D721Med (cell line): ENCODE results near the gene MAEL.

Experiments used
- DNase-seq: peaks from one replicate; pipeline ENCODE4 v3.0.0; 2011; ENCODE audit warnings: low spot score; ENCODE audit not compliant: insufficient read length
- FAIRE-seq: peaks from 2 replicates; lab custom pipeline; 2011; peaks lifted over from hg19 to GRCh38; lab: Jason Lieb, UNC
- TF ChIP-seq, protein P1 (sequence below): IDR thresholded peaks from 2 replicates; pipeline ENCODE4 v1.5.1; 2012; ENCODE audit warnings: mild to moderate bottlenecking, control low read depth; ENCODE audit not compliant: insufficient read depth; ENCODE audit errors: missing control alignments

MAEL gene

GRCh38 chr1:167054946-167055630, 66.0 kb downstream of the MAEL start:
- no peak for FAIRE-seq
- TF ChIP-seq, protein P1, sequence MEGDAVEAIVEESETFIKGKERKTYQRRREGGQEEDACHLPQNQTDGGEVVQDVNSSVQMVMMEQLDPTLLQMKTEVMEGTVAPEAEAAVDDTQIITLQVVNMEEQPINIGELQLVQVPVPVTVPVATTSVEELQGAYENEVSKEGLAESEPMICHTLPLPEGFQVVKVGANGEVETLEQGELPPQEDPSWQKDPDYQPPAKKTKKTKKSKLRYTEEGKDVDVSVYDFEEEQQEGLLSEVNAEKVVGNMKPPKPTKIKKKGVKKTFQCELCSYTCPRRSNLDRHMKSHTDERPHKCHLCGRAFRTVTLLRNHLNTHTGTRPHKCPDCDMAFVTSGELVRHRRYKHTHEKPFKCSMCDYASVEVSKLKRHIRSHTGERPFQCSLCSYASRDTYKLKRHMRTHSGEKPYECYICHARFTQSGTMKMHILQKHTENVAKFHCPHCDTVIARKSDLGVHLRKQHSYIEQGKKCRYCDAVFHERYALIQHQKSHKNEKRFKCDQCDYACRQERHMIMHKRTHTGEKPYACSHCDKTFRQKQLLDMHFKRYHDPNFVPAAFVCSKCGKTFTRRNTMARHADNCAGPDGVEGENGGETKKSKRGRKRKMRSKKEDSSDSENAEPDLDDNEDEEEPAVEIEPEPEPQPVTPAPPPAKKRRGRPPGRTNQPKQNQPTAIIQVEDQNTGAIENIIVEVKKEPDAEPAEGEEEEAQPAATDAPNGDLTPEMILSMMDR: no peak
- DNase-seq: no peak

DNA sequence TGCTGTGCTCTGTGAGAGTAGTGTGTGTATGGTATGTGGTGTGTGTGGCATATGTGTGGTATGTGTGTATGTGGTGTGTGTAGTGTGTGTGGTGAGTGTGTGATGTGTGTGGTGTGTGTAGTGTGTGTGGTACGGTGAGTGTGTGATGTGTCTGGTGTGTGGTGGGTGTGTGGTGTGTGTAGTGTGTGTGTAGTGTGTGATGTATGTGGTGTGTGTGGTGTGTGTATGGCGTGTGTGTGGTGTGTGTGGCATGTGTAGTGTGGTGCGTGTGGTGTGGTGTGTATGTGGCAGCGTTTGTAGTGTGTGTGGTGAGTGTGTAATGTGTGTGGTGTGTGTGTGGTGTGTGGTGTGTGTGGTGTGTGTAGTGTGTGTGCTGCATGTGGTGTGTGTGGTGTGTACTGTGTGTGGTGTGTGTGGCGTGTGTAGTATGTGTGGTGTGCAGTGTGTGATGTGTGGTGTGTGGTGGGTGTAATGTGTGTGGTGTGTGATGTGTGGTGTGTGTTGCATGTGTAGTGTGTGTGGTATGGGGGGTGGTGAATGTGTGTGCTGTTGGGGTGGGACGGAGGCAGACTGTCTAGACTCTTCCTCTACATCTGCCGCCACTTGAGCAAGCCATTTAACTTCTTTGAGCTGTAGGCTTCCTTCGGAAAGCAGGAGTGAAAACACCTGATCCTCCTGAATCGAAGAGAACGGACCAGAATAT, 67.6 kb downstream of the MAEL start:
- FAIRE-seq (no peak), DNase-seq (no peak)
- TF ChIP-seq, protein P1: no peak

DNA sequence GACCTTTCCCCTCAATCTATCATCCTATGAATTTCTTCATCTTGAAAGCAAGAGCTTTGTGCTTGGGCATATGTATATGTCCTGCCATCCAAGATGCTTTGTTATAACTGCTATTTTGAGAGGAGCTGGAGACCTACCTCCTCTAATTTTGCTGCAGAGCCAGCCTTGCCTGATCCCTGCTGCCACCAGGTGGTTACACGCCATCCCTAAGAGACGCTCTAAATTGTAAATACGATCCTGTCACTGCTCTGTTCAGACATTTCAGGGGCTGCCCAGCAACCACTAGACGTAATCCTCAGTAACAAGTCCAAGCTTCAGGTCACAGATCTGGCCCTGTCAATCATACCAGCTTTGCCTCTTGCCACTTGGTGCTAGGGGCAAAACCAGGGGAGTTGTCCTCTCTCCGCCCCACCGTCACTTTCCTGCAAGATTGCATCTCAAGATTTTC, 68.2 kb downstream of the MAEL start:
- TF ChIP-seq, protein P1: peak; percentile 92
- FAIRE-seq (no peak), DNase-seq (no peak)

GRCh38 chr1:167059045-167059808, 70.1 kb downstream of the MAEL start:
- FAIRE-seq: peak; percentile 53
- DNase-seq: peak; percentile 67
- TF ChIP-seq, protein P1: peak; percentile 99

DNA sequence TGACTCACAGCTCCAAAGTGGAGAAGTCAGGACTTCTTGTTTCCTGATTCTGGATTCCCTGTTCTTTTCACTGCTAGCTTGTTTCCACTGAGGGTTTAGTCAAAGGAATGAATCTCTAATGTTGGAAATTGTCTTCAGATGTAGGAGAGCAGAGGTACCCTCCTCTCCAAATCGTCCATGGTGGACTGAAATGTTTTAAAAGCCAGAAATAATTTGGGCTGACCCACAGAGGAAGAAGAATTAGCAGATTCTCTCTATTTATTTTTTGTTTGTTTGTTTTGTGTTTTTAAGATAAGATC, 70.7 kb downstream of the MAEL start:
- TF ChIP-seq, protein P1: no peak
- DNase-seq: no peak
- no peak for FAIRE-seq

GRCh38 chr1:167060141-167061072, 71.3 kb downstream of the MAEL start:
- FAIRE-seq: no peak
- TF ChIP-seq, protein P1: no peak
- peak; percentile 1 for DNase-seq
